HCEC 1CT (cell line): ENCODE measurements around the gene PDCD2L.
"Not testable (repeated sequence)": the region's sequence is repeated elsewhere in the genome, so short reads cannot be mapped to it uniquely, and the experiment has no call there.

ENCODE experiments used
- DNase-seq: peaks from one replicate; pipeline ENCODE4 v3.0.0-alpha.2; 2017

The PDCD2L gene

GRCh38 chr19:34404109-34404909 lies at the start of gene PDCD2L:
Gene PDCD2L, plus strand, starts transcription at chr19:34404399. Its CDS starts 32 bp downstream, at chr19:34404431.
- DNase-seq, result peak; percentile 78

- DNase-seq, result no peak
Measured at GRCh38 chr19:34355201-34355600, 49.0 kb upstream of the PDCD2L start.

- DNase-seq, result no peak
Measured at GRCh38 chr19:34356875-34357274, 47.3 kb upstream of the PDCD2L start.

GRCh38 chr19:34357431-34357830 lies 46.8 kb upstream of the PDCD2L start:
- no peak for DNase-seq

- DNase-seq, result peak; percentile 95
Measured at GRCh38 chr19:34359140-34359953, 44.9 kb upstream of the PDCD2L start.

GRCh38 chr19:34359954-34360315 lies 44.3 kb upstream of the PDCD2L start:
- DNase-seq, result no peak

- DNase-seq, result no peak
Measured at GRCh38 chr19:34360354-34360909, 43.8 kb upstream of the PDCD2L start.

GRCh38 chr19:34362679-34363069 lies 41.5 kb upstream of the PDCD2L start:
- DNase-seq, result no peak

GRCh38 chr19:34363094-34363493 lies 41.1 kb upstream of the PDCD2L start:
- no peak for DNase-seq

GRCh38 chr19:34363930-34364329 lies 40.3 kb upstream of the PDCD2L start:
- no peak for DNase-seq

GRCh38 chr19:34364462-34364829 lies 39.8 kb upstream of the PDCD2L start:
- no peak for DNase-seq

GRCh38 chr19:34364830-34365462 lies 39.3 kb upstream of the PDCD2L start, which contains the start of gene GPI:
Gene GPI, plus strand, starts transcription at chr19:34365196. Its CDS starts 71 bp downstream, at chr19:34365267.
- peak; percentile 39 for DNase-seq

GRCh38 chr19:34365463-34366401 lies 38.5 kb upstream of the PDCD2L start:
- peak; percentile 16 for DNase-seq

GRCh38 chr19:34366738-34367623 lies 37.2 kb upstream of the PDCD2L start:
- DNase-seq, result peak; percentile 37

GRCh38 chr19:34367624-34367957 lies 36.6 kb upstream of the PDCD2L start:
- DNase-seq, result no peak

- DNase-seq, result no peak
Measured at GRCh38 chr19:34368338-34368737, 35.9 kb upstream of the PDCD2L start.

- DNase-seq, result not testable (repeated sequence)
Measured at GRCh38 chr19:34369166-34369565, 35.0 kb upstream of the PDCD2L start.

- no peak for DNase-seq
Measured at GRCh38 chr19:34370117-34370516, 34.1 kb upstream of the PDCD2L start.

- no peak for DNase-seq
Measured at GRCh38 chr19:34370983-34371382, 33.2 kb upstream of the PDCD2L start.

GRCh38 chr19:34373601-34374288 lies 30.5 kb upstream of the PDCD2L start:
- DNase-seq, result no peak
